ENCODE data around the gene BIRC3.

GRCh38 chr11:102378818-102379217 is 61.5 kb downstream of the BIRC3 start:
- TF ChIP-seq POLR2A (IDR thresholded peaks at IDR 0.05; ENCODE audit: low read depth, low read length) (no peak), SPI1 (IDR thresholded peaks at IDR 0.05; ENCODE audit: low read depth, low read length) (no peak), TAF1 (IDR thresholded peaks at IDR 0.05; ENCODE audit: low read depth, low read length) (no peak), POLR2AphosphoS5 (IDR thresholded peaks at IDR 0.05; ENCODE audit: low read depth, low read length) (no peak), POU2F2 (IDR thresholded peaks at IDR 0.05; ENCODE audit: low read depth, low read length) (no peak)
